ENCODE data around the gene PCDH11Y.
"Not testable (repeated sequence)": the region's sequence is repeated elsewhere in the genome, so short reads cannot be mapped to it uniquely, and the experiment has no call there.

DNA sequence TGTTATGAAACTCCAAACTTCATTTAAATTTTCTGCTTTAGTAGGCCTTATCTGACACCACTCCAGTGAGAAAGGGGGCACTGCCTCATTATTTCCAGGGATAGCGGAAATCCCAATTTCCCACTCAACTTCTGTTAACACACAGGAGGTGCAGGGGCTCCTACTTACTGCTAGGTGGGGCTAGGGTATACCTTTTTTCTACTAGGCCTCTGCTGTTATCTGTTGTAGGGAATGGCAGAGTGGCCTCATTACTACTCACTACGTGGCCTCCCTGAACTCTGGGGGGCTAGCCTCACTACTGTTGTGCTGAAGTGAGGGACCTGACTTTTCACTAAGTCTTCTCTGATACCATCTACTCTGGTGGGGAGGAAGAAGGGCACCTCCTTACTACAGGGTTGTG is 215.0 kb downstream of the PCDH11Y start:
- not testable (repeated sequence) for TF ChIP-seq EZH2 (IDR thresholded peaks at IDR 0.05; ENCODE audit: insufficient read depth, low read length)
- TF ChIP-seq, protein P1, sequence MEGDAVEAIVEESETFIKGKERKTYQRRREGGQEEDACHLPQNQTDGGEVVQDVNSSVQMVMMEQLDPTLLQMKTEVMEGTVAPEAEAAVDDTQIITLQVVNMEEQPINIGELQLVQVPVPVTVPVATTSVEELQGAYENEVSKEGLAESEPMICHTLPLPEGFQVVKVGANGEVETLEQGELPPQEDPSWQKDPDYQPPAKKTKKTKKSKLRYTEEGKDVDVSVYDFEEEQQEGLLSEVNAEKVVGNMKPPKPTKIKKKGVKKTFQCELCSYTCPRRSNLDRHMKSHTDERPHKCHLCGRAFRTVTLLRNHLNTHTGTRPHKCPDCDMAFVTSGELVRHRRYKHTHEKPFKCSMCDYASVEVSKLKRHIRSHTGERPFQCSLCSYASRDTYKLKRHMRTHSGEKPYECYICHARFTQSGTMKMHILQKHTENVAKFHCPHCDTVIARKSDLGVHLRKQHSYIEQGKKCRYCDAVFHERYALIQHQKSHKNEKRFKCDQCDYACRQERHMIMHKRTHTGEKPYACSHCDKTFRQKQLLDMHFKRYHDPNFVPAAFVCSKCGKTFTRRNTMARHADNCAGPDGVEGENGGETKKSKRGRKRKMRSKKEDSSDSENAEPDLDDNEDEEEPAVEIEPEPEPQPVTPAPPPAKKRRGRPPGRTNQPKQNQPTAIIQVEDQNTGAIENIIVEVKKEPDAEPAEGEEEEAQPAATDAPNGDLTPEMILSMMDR (IDR thresholded peaks at IDR 0.05; ENCODE audit: insufficient read depth, low read depth, low read length): not testable (repeated sequence)

Data from astrocyte (in vitro differentiated cells and primary cell).